Liver (tissue), 3 donors: ENCODE data around the gene ST14.

Experiments
- ATF3 ChIP-seq: IDR thresholded peaks from 2 replicates; pipeline ENCODE4 v1.6.1; 2016; ENCODE audit warnings: antibody characterized with exemption
- CTCF ChIP-seq: fragments of 150-350 bp; IDR thresholded peaks from 2 replicates; pipeline ENCODE4 v1.5.1; 2017; ENCODE audit warnings: improper control_type of control experiment, low read depth, low read length; ENCODE audit not compliant: missing input control
- EGR1 ChIP-seq, 2 donors: IDR thresholded peaks; 2 replicates each; pipeline ENCODE4 v1.6.1; 2016 to 2018; ENCODE audit warnings: antibody characterized with exemption in 2 of 2, low read depth in 2 of 2
- RAD21 ChIP-seq, 2 donors: IDR thresholded peaks; 2 replicates each; pipeline ENCODE4 v1.6.1; 2016; ENCODE audit warnings: antibody characterized with exemption in 2 of 2, mild to moderate bottlenecking in 2 of 2
- ZBTB33 ChIP-seq: IDR thresholded peaks from 2 replicates; pipeline ENCODE4 v1.6.1; 2016; ENCODE audit warnings: antibody characterized with exemption
- donor health status: healthy.
- donor health status: healthy.

- no peak for TF ChIP-seq RAD21 (IDR thresholded peaks at IDR 0.05)
- no peak for TF ChIP-seq CTCF
- TF ChIP-seq EGR1 (IDR thresholded peaks at IDR 0.05; ENCODE audit: low read depth in 2 of 2), result no peak
- TF ChIP-seq ZBTB33, result no peak
- TF ChIP-seq ATF3, result no peak
Observed at GRCh38 chr11:130170345-130170744, 10.8 kb downstream of the ST14 start.
